HG03571 (cell line): Measurements from ENCODE around the gene CERS5.

ENCODE experiments used
- ATAC-seq: cut with Tn5 transposase; IDR thresholded peaks from one replicate; pipeline ENCODE4 v1.9.1; 2021; ENCODE audit not compliant: unreplicated experiment

CERS5 gene

GRCh38 chr12:50167049-50167828, at the start of gene CERS5:
Gene CERS5 (minus strand): TSS chr12:50167369. CDS start chr12:50167297, 72 bp downstream.
- peak; percentile 98 for ATAC-seq

- ATAC-seq, result no peak
These were observed 47.9 kb upstream of the CERS5 start for GRCh38 chr12:50215033-50215432.

- ATAC-seq, result no peak
These were observed 46.8 kb upstream of the CERS5 start for GRCh38 chr12:50214018-50214417.

GRCh38 chr12:50213439-50213838, 46.3 kb upstream of the CERS5 start:
- no peak for ATAC-seq

GRCh38 chr12:50212071-50212467, 44.9 kb upstream of the CERS5 start:
- no peak for ATAC-seq

GRCh38 chr12:50211392-50212070, 44.4 kb upstream of the CERS5 start:
- ATAC-seq, result no peak

- ATAC-seq, result no peak
These were observed 40.3 kb upstream of the CERS5 start for GRCh38 chr12:50207424-50207823.

GRCh38 chr12:50205648-50206047, 38.5 kb upstream of the CERS5 start:
- ATAC-seq, result no peak

GRCh38 chr12:50203691-50204090, 36.5 kb upstream of the CERS5 start:
- no peak for ATAC-seq

GRCh38 chr12:50201987-50202521, 34.9 kb upstream of the CERS5 start:
- ATAC-seq, result no peak

GRCh38 chr12:50200552-50201273, 33.5 kb upstream of the CERS5 start:
- no peak for ATAC-seq

- ATAC-seq, result no peak
These were observed 31.7 kb upstream of the CERS5 start for GRCh38 chr12:50198829-50199228.

- no peak for ATAC-seq
These were observed 30.1 kb upstream of the CERS5 start for GRCh38 chr12:50197297-50197727.

- ATAC-seq, result no peak
These were observed 29.4 kb upstream of the CERS5 start for GRCh38 chr12:50196537-50196936.

GRCh38 chr12:50195832-50196231, 28.7 kb upstream of the CERS5 start:
- ATAC-seq, result no peak

GRCh38 chr12:50192908-50193307, 25.7 kb upstream of the CERS5 start:
- ATAC-seq, result no peak

GRCh38 chr12:50192236-50192635, 25.1 kb upstream of the CERS5 start:
- ATAC-seq, result no peak

- no peak for ATAC-seq
These were observed 23.7 kb upstream of the CERS5 start for GRCh38 chr12:50190859-50191258.

- ATAC-seq, result no peak
These were observed 21.9 kb upstream of the CERS5 start for GRCh38 chr12:50188875-50189575.

- no peak for ATAC-seq
These were observed 21.1 kb upstream of the CERS5 start for GRCh38 chr12:50188241-50188781.
